IPS-20b (cell line): ENCODE measurements around the gene PDCL3.

ENCODE experiments used
- H3K27ac ChIP-seq: one replicate; pipeline ENCODE4 v1.5.1; 2013; ENCODE audit warnings: low read length
- H3K27me3 ChIP-seq: 2 replicates; pipeline ENCODE4 v1.6.1; 2013; ENCODE audit warnings: mild to moderate bottlenecking, low read length, inconsistent platforms; ENCODE audit not compliant: insufficient read depth
- H3K36me3 ChIP-seq: 2 replicates; pipeline ENCODE4 v1.6.1; 2013; ENCODE audit warnings: low read depth, mild to moderate bottlenecking, inconsistent platforms, low read length, moderate library complexity; ENCODE audit not compliant: insufficient read depth
- H3K4me1 ChIP-seq: 2 replicates; pipeline ENCODE4 v1.6.1; 2013; ENCODE audit warnings: mild to moderate bottlenecking, control low read depth, inconsistent platforms, low read length, moderate library complexity; ENCODE audit not compliant: insufficient read depth
- H3K4me3 ChIP-seq: 2 replicates; pipeline ENCODE4 v1.5.1; 2013; ENCODE audit warnings: mild to moderate bottlenecking, low read length, inconsistent platforms
- H3K9ac ChIP-seq: 2 replicates; pipeline ENCODE4 v1.6.1; 2013; ENCODE audit warnings: low read depth, mild to moderate bottlenecking, inconsistent platforms, low read length, moderate library complexity
- H3K9me3 ChIP-seq: 2 replicates; pipeline ENCODE4 v1.6.1; 2013; ENCODE audit warnings: mild to moderate bottlenecking, low read depth, low read length, inconsistent platforms; ENCODE audit not compliant: insufficient read depth

Gene PDCL3

DNA sequence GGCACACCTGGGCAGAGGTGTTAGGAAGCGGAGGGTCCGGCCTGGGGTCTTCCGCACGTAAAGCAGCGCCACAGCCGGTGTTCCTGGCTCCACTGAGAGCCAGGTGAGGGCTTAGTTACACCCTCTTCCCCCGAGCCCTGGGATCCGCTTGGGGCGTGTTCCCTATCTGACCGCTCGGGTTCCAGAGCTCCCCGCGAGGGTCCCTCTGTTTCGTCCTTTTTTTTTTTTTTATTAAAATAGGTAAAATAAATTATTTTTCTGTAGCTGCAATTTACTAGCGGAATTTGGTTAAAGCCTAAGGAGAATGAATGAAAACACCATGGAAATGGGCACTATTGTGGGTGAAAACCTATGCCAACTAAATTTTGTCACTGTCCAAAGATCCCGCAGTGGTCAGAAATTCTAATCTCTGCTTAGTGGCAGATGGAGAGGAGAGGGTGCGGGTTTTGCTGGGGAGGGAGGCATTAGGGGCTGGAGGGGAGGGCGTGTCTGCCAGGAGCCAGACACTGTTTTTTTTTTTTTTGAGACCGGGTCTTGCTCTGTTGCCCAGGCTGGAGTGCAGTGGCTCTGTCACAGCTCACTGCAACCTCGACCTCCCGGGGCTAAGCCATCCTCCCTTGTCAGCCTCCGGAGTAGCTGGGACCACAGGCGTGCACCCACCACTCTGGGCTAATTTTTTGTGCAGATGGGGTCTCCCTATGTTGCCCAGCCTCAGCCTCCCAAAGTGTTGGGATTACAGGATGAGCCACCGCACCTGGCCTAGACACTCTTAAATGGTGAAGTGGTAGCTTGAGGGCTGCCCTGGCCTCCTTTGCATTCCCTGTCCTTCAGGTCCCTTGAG, 834 bp downstream of the PDCL3 start:
- peaks cover 20% of the 10 kb centered on the region for H3K36me3 ChIP-seq
- H3K27me3 ChIP-seq = no peaks in the 10 kb centered on the region
- H3K4me3 ChIP-seq = peak overlapping the region; percentile 95
- H3K9me3 ChIP-seq = no peaks in the 10 kb centered on the region
- peaks cover 11% of the 10 kb centered on the region; the same call in 1 of the 2 replicates for H3K4me1 ChIP-seq
- peak overlapping the region; percentile 96 for H3K9ac ChIP-seq
- H3K27ac ChIP-seq = peak overlapping the region; percentile 67

DNA sequence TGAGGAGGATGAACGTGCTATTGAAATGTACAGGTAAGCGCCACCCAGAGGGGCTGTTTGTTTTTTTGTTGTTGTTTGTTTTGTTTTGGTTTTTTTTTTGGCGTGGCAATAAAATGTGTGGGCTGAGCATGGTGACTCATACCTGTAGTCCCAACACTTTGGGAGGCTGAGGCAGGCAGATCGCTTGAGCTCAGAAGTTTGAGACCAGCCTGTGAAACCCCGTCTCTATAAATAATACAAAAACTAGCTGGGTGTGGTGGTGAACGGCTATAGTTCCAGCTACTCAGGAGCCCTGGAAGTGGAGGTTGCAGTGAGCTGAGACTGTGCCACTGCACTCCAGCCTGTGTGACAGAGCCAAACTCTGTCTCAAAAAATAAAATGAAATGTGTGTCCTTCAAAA, 6.2 kb downstream of the PDCL3 start:
- H3K4me1 ChIP-seq = no peaks in the 10 kb centered on the region
- peaks cover 67% of the 10 kb centered on the region for H3K36me3 ChIP-seq
- H3K9me3 ChIP-seq = no peaks in the 10 kb centered on the region
- H3K4me3 ChIP-seq = no peak overlapping the region
- no peak overlapping the region for H3K27ac ChIP-seq
- H3K9ac ChIP-seq = no peak overlapping the region
- no peaks in the 10 kb centered on the region for H3K27me3 ChIP-seq

DNA sequence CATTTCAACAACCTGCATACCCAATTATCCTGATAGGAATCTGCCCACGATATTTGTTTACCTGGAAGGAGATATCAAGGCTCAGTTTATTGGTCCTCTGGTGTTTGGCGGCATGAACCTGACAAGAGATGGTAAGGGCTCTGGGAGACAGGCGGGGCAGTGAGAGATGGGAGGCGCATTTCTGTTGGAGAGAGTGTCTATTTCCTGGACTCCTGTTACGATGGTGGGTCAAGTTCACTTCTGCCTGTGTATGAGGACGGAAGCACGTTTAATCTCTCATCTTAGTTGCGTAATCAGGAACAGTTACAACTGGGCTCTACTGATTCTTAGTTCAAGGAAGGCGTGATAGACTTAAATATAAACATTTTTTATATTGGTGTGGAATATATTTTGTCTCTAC, 8.9 kb downstream of the PDCL3 start:
- Histone ChIP-seq H3K27me3 (no peaks in the 10 kb centered on the region), H3K9ac (no peak overlapping the region), H3K36me3 (peaks cover 73% of the 10 kb centered on the region), H3K4me1 (no peaks in the 10 kb centered on the region), H3K9me3 (no peaks in the 10 kb centered on the region), H3K27ac (no peak overlapping the region), H3K4me3 (no peak overlapping the region)

DNA sequence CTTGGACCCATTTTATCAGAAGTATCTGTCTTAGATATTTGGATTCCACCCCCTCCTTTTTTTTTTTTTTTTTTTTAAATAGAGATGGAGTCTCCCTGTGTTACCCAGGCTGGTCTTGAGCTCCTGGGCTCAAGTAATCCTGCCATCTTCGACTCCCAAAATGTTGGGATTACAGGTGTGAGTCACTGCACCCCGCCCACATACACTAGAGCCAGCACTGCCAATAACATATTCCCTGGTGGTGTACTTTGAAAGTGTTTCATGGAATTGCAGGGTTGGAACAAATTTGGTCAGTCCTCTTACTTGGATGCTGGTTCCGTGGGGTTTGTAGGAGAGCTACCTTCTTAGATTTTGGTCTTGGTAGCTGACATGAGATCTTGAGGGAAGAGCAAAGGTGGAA, 15.0 kb downstream of the PDCL3 start:
- Histone ChIP-seq H3K27ac (no peak overlapping the region), H3K36me3 (peaks cover 31% of the 10 kb centered on the region; the same call in 1 of the 2 replicates), H3K4me3 (no peak overlapping the region), H3K9me3 (no peaks in the 10 kb centered on the region), H3K4me1 (no peaks in the 10 kb centered on the region), H3K27me3 (no peaks in the 10 kb centered on the region), H3K9ac (no peak overlapping the region)

DNA sequence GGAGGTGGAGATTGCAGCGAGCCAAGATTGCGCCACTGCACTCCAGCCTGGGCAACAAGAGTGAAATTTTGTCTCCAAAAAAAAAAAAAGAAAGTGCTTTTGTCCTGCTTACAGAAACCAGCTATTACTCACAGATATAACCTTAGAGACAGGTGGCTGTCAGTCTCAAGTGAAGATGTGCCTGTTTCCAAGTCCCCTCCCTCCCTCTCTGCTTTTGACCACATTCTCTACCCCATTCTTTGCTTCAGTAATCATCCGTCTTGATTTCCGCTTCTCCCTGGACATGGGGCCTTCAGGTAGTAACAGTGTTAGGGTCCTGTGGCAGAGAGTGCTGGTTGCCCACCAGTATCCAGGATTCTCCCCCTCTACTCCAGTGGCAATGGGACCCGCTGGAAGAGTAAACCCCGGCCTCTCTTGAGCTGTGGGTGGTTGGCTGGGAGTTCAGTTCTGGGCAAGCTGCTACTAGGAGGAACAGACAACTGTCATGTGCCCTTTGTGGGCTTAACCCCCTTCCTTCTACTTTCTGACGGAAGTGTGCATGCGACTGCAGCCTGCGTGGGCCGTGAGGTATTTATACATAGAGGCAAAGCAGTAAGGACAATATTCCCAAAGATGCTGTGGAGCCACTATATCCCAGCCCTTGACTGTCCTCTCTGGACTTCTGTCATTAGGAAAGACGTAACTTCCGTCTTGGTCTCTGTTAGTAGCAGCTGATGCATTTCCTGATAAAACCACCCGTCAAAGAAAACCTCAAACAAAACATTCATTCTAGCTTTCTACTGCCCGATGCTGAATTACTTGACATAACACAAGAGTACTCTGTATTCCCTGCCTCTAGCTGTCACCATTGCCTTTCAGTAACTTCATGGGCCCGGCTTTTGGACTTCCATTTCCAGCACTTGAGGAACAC, 17.8 kb downstream of the PDCL3 start:
- no peak overlapping the region for H3K27ac ChIP-seq
- no peaks in the 10 kb centered on the region for H3K4me1 ChIP-seq
- H3K9ac ChIP-seq = no peak overlapping the region
- H3K9me3 ChIP-seq = no peaks in the 10 kb centered on the region
- H3K27me3 ChIP-seq = no peaks in the 10 kb centered on the region
- peaks cover 9% of the 10 kb centered on the region; the same call in 1 of the 2 replicates for H3K36me3 ChIP-seq
- H3K4me3 ChIP-seq = no peak overlapping the region

DNA sequence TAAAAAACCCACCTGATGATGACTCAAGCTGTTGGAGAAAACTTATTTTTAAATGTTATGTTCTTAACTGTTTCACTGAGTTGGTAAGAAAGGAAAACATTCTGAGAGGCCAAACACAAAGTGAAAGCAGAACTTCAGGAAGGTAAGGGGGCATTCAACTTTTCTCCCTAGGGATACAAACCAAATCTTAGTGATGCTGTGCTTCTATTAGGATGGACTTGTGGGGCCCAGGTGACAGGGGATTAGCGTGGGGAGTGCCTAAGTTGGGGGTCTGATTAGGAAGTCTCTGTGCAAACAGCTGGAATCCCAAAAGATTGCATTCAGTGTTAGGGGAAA, 18.5 kb downstream of the PDCL3 start:
- no peaks in the 10 kb centered on the region for H3K27me3 ChIP-seq
- no peak overlapping the region for H3K4me3 ChIP-seq
- no peaks in the 10 kb centered on the region for H3K4me1 ChIP-seq
- H3K27ac ChIP-seq = no peak overlapping the region
- peaks cover 9% of the 10 kb centered on the region; the same call in 1 of the 2 replicates for H3K36me3 ChIP-seq
- H3K9me3 ChIP-seq = no peaks in the 10 kb centered on the region
- no peak overlapping the region for H3K9ac ChIP-seq

DNA sequence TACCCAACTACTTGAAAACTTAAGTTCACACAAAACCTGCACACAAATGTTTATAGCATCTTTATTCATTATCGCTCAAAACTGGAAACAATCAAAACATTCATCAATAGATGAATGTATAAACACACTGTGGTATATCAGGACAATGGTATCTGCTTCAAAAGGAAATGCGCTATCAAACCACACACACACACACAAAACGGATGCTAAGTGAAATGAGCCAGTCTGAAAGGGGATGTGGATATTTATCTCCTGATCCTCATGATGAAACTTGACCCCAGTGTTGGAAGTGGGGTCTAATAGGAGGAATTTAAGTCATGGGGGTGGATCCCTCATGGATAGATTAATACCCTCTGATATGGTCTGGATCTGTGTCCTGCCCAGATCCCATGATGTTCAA, 22.0 kb downstream of the PDCL3 start:
- H3K27me3 ChIP-seq = no peaks in the 10 kb centered on the region
- no peak overlapping the region for H3K27ac ChIP-seq
- no peaks in the 10 kb centered on the region for H3K36me3 ChIP-seq
- H3K4me3 ChIP-seq = no peak overlapping the region
- H3K4me1 ChIP-seq = no peaks in the 10 kb centered on the region
- no peak overlapping the region for H3K9ac ChIP-seq
- H3K9me3 ChIP-seq = no peaks in the 10 kb centered on the region

DNA sequence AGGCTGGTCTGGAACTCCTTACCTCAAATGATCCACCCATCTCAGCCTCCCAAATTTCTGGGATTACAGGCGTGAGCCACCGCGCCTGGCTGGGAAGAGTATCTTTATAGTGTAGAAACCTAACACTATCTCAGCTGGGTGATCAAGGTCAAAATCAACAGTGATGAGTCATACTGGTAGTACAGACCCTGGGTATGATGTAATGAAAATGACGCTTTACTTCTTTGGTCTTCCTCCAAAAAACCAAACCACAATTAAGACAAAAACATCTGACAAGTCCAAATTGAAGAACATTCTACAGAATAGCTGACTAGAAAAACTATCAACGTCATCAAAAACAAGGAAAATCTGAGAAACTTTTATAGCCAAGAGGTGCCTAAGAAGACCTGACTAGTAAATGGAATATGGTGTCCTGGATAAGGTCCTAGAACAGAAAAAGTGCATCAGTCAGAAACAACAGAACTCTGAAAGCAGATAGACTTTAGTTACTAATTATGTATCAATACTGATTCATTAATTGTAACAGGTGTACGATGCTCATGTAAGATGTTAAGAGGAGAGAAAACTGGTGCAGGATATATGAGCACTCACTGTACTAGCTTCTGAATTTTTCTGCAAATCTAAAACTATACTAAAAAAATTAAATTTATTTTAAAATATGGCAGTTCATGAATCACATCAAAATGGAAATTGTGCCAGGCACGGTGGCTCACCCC, 25.4 kb downstream of the PDCL3 start:
- no peak overlapping the region for H3K4me3 ChIP-seq
- no peak overlapping the region for H3K9ac ChIP-seq
- H3K27ac ChIP-seq = no peak overlapping the region
- no peaks in the 10 kb centered on the region for H3K36me3 ChIP-seq
- H3K4me1 ChIP-seq = no peaks in the 10 kb centered on the region
- no peaks in the 10 kb centered on the region for H3K9me3 ChIP-seq
- no peaks in the 10 kb centered on the region for H3K27me3 ChIP-seq

DNA sequence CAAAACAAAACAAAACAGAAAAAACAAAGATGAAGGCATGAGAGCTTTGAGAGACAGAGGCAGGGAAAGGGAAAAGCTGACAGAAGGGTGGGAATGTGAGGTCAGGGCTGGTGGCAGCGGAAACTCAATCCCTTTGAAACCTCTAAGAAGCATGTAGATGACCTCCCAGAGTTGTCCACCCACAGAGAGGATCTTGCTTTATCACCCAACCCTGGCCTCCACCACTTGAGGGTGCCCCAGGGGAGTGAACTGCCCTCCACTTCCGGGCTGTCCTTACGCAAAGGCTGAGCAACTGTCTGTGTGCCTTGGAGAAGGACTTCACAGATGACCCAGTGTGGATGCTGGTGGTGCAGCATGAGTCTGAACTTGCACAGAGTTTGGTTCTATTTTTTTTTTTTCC, 26.7 kb downstream of the PDCL3 start:
- H3K27ac ChIP-seq = no peak overlapping the region
- H3K4me1 ChIP-seq = no peaks in the 10 kb centered on the region
- H3K4me3 ChIP-seq = no peak overlapping the region

DNA sequence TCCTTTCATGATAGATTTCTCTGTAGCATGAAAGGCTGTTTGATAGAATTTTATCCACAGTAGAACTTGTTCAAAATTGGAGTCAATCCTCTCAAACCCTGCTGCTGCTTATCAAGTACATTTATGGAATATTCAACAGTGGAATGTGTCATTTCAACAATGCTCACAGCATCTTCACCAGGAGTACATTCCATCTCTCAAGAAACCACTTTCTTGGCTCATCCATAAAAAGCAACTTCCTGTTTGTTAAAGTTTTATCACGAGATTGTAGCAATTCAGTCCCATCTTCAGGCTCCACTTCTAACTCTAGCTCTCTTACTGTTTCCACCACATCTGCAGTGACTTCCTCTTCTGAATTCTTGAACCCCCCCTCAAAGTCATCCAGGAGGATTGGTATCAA, 29.4 kb downstream of the PDCL3 start:
- H3K27ac ChIP-seq = no peak overlapping the region
- H3K4me3 ChIP-seq = no peak overlapping the region

More for the DNA sequence above, 26.7 kb downstream of the PDCL3 start:
- H3K36me3 ChIP-seq = no peaks in the 10 kb centered on the region
- no peak overlapping the region for H3K9ac ChIP-seq
- no peaks in the 10 kb centered on the region for H3K27me3 ChIP-seq
- no peaks in the 10 kb centered on the region for H3K9me3 ChIP-seq

DNA sequence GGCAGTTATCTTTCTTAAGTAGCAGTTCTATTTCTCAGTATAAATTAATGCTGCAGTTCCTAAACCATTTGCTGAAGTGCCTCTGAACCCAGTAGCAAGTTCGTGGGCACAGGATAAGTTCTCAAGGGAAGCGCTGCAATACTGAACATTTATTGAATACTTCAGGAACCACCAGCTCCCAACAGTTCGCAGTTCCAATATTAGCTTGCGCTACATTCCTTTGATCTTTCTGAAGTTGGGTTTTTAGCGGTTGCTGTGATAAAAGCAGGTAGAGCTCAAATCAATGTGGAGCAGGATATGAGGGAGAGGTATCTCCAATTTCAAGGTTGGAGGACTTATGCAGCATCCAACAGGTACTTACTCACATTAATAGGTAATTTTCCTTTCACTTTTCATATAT, 33.7 kb downstream of the PDCL3 start:
- Histone ChIP-seq H3K4me3 (no peak overlapping the region), H3K27me3 (no peaks in the 10 kb centered on the region), H3K4me1 (no peaks in the 10 kb centered on the region)

More for the DNA sequence above, 29.4 kb downstream of the PDCL3 start:
- H3K9ac ChIP-seq = no peak overlapping the region
- H3K4me1 ChIP-seq = no peaks in the 10 kb centered on the region
- H3K9me3 ChIP-seq = no peaks in the 10 kb centered on the region
- H3K27me3 ChIP-seq = no peaks in the 10 kb centered on the region
- no peaks in the 10 kb centered on the region for H3K36me3 ChIP-seq

More for the DNA sequence above, 33.7 kb downstream of the PDCL3 start:
- Histone ChIP-seq H3K9ac (no peak overlapping the region), H3K9me3 (no peaks in the 10 kb centered on the region), H3K27ac (no peak overlapping the region), H3K36me3 (no peaks in the 10 kb centered on the region)
